Measurements from ENCODE around the gene C2orf81. TPM values are rescaled to one million over a fixed set of nuclear protein-coding genes. Genes with fewer than 3 reads are reported as not detected.
A peak's percentile ranks its signal among the peaks of the same experiment; 100 is the strongest.

The C2orf81 gene
- total RNA-seq, 4 donors from 2014 or later: 0.34 to 2.4 (median 1.2) TPM

GRCh38 chr2:74457129-74457548, 35.7 kb upstream of the C2orf81 start:
- no peak for TF ChIP-seq CTCF (IDR thresholded peaks at IDR 0.05)
- no peak for TF ChIP-seq POLR2A (IDR thresholded peaks at IDR 0.05)
- WGBS, 2 donors: 0 to 2% methylated on average over 13 to 22 of the region's 27 CpGs
- peak overlapping the region; percentile 54 for H3K4me3 ChIP-seq (ENCODE audit: low read depth, poor library complexity, severe bottlenecking)
- intact Hi-C loops (cut with DNase I; ENCODE audit: low total_unique reads): no loop called here
- no peak for DNase-seq (ENCODE audit: low spot score in 2 of 2)

GRCh38 chr2:74454654-74455511, 33.5 kb upstream of the C2orf81 start, which contains the start of gene INO80B:
INO80B (plus strand) TSS chr2:74455087; CDS start chr2:74455117, 30 bp downstream.
- WGBS, 2 donors: 1% methylated on average over 40 of the region's 40 CpGs
- intact Hi-C loops (cut with DNase I; ENCODE audit: low total_unique reads): no loop called here
- no peak for TF ChIP-seq POLR2A (IDR thresholded peaks at IDR 0.05)
- peak in 1 of 3 donors; percentile 15 for TF ChIP-seq CTCF (IDR thresholded peaks at IDR 0.05)
- H3K4me3 ChIP-seq (ENCODE audit: low read depth, poor library complexity, severe bottlenecking): peak within 1 kb of the TSS; percentile 46
- DNase-seq (ENCODE audit: low spot score in 2 of 2): peak; percentile 97 to 99

GRCh38 chr2:74450570-74451190, 29.3 kb upstream of the C2orf81 start:
- TF ChIP-seq POLR2A (IDR thresholded peaks at IDR 0.05) (no peak), CTCF (IDR thresholded peaks at IDR 0.05) (no peak)
- no peak overlapping the region for H3K4me3 ChIP-seq (ENCODE audit: low read depth, poor library complexity, severe bottlenecking)
- intact Hi-C loops (cut with DNase I; ENCODE audit: low total_unique reads): no loop called here
- DNase-seq (ENCODE audit: low spot score in 2 of 2): no peak
- 87 to 90% methylated on average over 3 of the region's 3 CpGs for WGBS, 2 donors

GRCh38 chr2:74448771-74449170, 27.4 kb upstream of the C2orf81 start:
- WGBS, 2 donors: 64 to 75% methylated on average over 2 of the region's 2 CpGs
- no peak overlapping the region for H3K4me3 ChIP-seq (ENCODE audit: low read depth, poor library complexity, severe bottlenecking)
- intact Hi-C loops (cut with DNase I; ENCODE audit: low total_unique reads): no loop called here
- DNase-seq (ENCODE audit: low spot score in 2 of 2): no peak
- TF ChIP-seq CTCF (IDR thresholded peaks at IDR 0.05) (no peak), POLR2A (IDR thresholded peaks at IDR 0.05) (no peak)

GRCh38 chr2:74447230-74447999, 26.0 kb upstream of the C2orf81 start:
- TF ChIP-seq POLR2A (IDR thresholded peaks at IDR 0.05) (no peak), CTCF (IDR thresholded peaks at IDR 0.05) (no peak)
- H3K4me3 ChIP-seq (ENCODE audit: low read depth, poor library complexity, severe bottlenecking): no peak overlapping the region
- intact Hi-C loops (cut with DNase I; ENCODE audit: low total_unique reads): no loop called here
- no peak for DNase-seq (ENCODE audit: low spot score in 2 of 2)
- WGBS, 2 donors: 84 to 93% methylated on average over 5 of the region's 5 CpGs

Data from lower leg skin (tissue), 4 donors.